Stimulated activated CD4-positive, alpha-beta T cell treated with anti-CD3 and anti-CD28 coated beads, Interleukin-4, amount 100 ng/mL, for 1 hour (primary cell): ENCODE results near the gene CYP3A4.
"Not testable (repeated sequence)": the region's sequence is repeated elsewhere in the genome, so short reads cannot be mapped to it uniquely, and the experiment has no call there.

Experiments
- DNase-seq: peaks from one replicate; pipeline ENCODE4 v3.0.0-alpha.2; 2020

Gene CYP3A4

DNA sequence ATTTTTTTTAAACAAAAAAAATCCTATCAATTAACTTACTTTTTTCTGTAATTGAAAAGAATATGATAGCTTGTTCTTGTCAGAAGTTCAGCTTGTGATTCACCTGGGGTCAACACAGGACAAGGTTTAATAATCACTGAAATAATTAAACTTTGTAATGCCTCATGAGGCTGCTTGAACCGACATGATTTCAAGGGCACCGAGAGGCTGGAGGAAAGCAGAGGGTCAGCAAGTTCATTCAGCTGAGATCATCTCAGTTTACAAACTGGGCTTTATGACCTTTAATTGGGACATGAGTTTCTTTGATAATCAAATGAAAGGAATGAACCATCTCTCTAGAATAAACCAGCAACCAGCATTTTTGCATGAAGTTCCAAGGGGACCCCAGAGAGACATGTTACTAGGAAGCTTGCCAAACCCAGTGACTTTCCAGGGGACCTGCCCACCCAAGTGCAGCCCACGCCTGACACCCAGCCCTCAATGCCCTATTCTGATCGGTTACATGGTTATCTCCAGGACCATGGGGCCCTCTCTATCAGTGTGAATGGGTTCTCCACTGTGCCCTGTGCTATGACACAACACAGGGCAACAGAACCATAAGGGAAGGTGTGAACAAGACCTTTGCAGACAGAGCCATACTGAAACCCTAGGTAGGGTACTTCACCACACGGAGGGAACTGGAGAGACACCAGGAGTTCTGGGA, 7.8 kb upstream of the CYP3A4 start:
- DNase-seq: no peak

DNA sequence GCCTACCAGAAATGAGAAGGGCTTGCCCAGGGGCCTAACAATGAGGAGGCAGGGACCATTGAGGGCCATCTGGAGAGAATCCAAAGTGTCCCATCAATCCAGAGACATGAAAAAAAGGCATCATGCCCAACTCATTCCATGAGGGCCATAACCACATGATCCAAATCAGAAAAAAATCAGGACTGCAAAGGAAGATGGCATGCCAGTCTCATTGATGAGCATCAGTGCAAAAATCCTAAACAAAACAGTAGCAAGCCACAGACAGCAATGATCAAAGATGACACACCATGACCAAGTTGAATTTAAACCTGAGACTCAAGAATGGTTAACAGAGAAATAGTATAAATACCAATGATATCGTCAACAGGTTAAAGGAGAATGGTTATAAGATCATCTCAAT, 7.0 kb upstream of the CYP3A4 start:
- DNase-seq: no peak

DNA sequence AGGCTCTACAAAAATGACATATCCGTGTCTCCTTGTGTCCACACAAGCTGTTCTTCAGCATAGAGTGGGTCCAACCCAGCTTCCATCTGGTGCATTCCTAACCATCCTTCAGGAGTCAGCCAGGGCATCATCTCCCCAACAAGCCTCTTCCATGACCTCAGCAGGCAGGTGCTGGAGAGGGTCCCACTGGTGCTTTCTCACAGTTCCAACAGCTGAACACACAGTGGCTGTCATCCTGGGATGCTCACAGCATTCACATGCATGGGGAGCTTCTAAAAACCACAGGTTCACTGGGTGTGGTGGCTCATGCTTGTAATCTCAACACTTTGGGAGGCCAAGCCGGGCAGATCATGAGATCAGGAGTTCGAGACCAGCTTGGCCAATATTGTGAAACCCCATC, 6.4 kb upstream of the CYP3A4 start:
- DNase-seq: no peak

DNA sequence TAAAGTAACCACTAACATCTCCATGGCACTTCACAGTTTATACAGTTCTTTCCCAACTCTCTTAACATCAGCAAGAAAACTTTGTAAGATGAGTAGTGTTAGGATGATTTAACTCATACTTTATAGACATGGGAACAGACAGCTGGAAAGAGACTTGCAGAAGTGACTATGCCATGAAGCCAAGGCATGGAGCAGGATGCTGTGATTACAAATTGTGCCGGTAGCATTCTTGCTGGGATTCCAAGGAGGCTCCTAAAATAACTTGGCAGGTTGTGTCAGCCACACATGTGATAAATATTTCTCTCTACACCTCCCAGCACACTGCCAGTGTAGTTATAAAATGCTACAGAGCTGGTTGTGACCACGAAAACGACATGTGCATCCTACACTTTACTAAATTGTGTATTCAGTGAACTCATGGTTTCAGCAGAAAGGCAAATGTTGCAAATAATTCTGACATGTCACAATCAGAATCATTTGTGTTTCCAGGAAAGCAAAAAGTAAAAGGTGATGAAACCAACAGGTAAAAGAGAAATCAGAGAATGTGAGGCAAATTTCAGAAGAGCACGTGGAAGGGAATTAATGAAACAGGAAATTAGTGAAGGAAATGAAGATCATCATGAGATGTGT, 5.6 kb upstream of the CYP3A4 start:
- no peak for DNase-seq

DNA sequence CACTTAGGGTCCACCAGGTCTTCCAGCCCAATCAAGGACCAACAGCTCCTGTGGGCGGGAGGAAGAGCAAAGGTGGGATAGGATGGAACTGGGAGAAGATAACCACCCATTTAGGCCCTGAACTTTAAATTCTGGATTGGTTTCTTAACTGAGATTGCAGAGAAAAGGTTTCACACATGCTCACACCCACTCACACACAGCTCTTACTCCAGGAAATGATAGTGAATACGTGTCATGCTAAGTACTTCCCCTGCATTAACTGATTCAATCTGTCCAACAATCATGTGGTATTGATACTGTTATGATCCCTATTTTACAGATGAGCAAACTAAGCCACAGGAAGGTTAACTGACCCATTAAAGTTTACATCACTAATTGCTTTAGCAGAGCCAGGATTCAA, 4.6 kb upstream of the CYP3A4 start:
- no peak for DNase-seq

DNA sequence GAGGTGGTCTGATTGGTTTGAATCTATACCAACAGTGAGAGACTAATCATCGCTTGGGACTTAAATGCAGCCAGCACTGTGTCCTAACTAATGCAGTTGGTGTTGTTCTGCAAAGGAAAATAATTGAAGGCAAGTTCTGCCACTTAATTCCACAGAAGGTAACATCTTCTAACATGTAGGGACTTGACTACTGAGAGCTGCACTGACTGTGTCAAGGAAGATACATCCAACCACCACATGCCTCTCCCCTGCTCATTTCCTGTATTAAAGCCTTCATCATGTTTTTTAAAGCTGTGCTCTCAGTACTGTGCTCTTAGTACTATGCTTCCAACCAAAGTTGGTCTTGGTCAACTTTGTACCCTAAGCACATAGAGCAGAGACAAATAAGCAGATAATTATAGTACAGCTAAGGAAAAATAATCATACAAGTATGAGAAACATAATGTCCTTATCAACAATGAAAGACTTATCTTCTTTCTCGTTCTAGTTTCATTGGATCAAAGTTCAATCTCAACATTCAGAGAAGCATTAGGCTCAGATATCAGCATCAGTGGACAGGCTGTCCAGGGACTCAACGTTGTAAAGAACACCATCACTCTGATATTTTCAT, 2.8 kb upstream of the CYP3A4 start:
- DNase-seq: no peak

DNA sequence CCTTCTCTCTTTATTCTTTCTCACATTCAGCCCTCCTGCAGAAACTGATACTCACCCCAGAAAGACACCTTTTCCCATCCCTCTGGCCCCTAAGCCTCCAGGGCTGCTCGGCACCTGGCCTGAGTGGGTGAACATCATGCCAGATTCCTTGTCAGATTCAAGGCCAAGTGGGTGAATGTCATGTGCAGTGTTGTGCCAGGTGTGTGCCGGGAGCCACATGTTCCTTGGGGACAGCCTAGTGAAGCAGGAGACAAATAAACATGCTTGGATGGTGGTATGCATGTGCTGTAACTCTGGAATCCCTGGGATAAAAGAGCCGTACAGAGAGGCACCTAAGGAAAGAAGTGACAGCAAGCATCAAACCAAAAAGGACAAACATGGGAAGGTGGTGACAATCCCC, 1.7 kb upstream of the CYP3A4 start:
- not testable (repeated sequence) for DNase-seq

DNA sequence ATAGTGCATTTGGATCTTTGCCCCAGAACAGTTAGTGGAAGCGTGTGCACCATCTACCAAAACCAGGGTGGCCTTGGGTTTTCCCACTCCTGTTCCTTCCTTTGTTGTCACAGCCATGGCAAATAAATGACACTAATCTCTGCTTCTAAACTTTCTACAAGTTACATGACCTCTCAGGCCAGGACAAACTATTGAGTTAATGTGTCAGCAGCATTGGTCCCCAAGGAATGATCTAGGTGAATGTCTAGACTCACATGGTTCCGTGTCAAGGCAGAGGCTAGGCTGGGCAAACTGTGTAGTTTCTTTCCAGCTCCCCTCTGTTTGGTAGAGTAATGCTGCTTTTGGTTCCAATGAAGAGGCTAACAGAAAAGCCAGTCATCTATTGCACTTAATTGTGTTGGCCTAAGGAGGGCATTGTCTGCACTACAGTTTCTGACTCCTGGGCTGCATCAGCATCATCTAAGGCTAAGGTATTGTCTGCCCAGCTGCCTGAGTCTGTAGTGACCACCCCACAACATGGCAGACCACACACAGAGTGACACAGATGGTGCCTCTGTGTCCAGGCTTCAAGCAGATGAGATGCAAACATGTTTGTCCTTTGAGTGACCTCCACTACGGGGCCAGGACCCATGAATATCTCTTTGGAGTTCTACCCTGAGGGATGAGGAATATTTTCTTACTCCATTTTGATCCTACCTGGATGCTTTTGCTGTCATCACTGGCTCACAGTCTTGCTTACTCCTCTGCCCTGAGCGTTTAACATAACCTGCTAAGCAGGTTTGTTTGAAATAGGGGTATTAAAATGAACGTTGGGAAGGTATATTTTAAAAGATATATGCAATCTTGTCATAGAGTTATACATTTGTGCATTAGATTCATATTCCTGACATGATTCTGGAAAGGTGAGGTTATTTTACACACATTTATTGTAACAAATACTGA, 1.7 kb downstream of the CYP3A4 start:
- DNase-seq: no peak

DNA sequence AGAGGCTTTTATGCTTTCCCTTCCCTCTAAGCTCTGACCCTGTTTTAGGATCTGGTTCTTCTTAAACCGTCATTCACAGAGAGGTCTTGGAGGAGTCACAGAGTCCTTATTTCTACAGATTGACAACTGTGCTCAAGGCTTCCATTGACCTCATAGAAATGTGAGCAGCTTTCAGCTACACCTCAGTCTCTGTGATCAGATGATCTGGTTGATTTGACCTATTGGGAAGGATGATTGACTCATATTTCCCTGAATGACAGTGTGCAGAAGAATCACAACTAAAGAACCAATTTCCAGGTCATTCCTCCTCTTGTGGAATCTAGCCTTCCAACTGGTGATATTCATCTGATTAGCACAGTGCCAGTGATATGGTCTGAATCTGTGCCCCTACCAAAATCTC, 3.4 kb downstream of the CYP3A4 start:
- no peak for DNase-seq

DNA sequence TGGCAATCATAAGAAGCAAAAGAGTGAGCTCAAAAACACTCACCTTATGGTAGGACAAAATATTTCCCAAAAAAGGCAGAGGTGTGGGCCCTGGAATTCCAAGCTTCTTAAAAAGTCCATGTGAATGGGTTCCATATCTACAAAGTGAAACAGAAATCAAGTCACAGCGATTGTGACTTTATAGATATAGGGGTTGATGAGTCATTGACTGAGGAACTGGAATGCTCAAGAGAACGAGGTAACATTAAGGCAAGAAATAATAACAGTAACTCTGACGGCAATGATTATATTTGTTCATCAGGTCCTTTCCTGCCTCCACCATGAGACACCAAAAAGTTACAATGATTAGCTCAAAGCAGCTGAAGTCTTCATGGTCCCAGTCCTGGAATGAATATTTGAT, 4.0 kb downstream of the CYP3A4 start:
- no peak for DNase-seq

DNA sequence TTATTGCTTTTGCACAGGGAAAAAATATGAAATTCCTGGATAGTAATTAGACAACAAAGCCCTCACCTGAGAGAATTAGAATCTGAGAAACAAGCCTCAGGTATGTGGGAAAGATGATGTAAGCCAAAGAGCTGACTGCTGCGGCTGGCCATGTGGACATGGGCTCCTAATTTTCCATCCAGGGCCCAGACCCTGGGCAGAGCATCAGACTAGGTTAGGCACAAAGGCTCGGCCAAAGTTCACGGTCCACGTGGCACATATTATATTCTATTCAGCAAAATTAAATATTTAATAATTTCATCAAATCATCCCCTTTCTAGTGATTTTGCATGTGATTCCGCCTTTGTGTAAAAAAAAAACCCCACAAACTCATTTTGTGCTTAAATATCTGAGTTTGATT, 5.1 kb downstream of the CYP3A4 start:
- no peak for DNase-seq

DNA sequence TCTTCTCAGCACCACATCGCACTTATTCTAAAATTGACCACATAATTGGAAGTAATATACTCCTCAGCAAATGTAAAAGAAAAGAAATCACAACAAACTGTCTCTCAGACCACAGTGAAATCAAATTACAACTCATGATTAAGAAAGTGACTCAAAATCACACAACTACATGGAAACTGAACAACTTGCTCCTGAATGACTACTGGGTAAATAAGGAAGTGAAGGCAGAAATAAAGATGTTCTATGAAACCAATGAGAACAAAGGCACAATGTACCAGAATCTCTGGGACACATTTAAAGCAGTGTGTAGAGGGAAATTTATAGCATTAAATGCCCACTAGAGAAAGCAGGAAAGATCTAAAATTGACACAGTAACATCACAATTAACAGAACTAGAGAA, 10.6 kb downstream of the CYP3A4 start:
- DNase-seq: not testable (repeated sequence)

DNA sequence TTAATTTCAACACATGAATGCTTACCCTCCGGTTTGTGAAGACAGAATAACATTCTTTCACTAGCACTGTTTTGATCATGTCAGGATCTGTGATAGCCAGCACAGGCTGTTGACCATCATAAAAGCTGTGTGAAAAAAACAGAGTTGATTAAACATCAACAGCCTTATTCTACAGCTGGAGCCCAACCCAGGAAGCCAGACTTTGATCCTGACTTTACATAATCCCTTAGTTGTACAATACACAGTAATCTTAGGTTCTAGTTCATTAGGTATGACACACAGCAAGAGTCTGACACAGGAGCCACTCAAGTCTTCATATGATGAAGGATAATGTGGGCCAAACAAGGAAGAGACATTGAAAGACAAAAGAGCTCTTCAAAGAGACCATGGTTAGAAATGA, 11.4 kb downstream of the CYP3A4 start:
- no peak for DNase-seq

DNA sequence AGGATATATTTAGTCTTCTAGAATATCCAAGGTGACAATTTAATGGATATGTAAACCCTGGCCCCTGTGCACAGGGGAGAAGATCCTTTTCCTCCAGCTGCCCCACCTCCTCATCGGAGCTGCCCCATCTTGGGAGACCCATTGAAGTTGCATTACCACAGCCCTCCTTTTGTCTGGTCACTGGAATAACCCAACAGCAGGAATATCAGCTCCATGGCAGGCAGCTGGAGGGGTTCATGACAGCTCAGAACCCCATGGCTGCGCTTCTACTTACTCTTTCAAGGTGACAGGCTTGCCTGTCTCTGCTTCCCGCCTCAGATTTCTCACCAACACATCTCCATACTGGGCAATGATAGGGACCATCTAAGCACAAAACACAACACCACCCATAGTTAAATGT, 14.5 kb downstream of the CYP3A4 start:
- not testable (repeated sequence) for DNase-seq

DNA sequence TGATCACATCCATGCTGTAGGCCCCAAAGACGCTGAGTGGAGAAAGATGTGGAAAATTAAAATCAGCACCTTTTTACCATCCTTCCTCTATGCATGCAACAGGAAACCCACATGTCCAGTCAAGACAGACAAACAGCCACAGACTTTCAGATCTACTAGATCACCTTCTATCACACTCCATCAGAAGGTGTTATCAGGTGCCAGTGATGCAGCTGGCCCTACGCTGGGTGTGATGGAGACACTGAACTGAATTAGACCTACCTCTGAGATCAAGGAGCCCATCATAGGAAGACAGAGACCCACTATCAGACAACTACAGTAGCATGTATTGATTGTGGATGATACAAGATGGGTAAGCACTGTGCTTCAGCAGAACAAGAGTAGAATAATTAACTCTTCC, 15.5 kb downstream of the CYP3A4 start:
- no peak for DNase-seq

DNA sequence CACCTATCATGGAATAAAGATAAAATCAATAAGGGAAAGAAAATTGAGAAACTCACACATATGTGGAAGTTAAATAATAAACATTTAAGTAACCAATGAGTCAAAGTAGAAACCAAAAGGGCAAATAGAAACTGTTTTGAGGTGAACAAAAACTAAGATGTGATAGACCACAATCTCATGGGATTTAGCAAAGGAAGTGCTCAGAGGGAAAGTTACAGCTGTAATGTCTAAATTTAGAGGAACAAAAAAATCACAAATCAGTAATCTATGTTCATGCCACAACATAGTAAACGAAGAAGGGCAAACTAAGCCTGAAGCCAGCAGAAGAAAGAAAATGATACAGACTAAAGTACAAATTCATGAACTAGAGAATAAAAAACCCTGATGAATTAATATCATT, 16.3 kb downstream of the CYP3A4 start:
- DNase-seq: no peak

DNA sequence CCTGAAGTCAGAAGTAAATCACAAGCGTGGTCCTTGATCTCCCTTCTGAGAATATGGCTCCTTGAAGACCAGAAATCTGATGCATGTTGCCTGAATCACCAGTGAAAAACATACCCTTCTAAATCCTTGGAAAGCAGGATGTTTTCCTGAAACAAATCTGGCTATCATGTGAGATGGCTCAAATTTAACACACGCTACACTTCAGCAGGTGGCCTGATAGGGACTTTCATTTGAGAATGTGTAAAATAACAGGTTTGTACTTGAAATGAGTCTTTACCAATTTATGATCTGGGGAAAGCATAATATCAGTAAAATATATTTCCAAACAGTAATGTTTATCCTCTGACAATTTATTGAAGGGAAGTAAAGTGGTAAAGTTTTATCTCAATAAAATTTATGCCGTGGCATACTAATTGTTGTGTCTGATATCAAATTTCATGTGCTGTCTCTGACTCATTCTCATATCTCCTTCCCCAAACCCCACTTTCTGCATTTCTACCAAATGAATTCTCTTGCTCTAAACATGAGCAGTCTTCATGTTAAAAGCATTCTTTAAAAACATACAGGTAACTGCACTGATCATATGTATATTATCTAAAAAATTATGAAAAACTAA, 17.4 kb downstream of the CYP3A4 start:
- DNase-seq: no peak

DNA sequence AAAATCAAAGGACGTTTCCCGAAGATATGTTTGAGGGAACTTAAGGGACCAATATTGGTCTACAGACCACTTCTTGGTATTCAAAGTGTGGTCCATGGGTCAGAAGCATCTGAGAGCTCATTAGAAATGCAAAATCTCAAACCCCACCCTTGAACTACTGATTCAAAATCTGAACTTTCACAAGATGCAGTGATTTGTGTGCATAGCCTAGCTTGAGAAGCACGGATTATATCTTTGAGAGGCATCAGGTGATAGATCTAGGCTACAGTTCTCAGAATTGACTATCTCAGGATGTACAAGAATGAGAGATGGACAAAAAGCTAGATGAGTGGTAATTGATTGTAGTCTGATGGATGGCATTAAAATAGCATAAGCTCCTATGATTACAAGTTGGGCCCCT, 19.5 kb downstream of the CYP3A4 start:
- DNase-seq: no peak

DNA sequence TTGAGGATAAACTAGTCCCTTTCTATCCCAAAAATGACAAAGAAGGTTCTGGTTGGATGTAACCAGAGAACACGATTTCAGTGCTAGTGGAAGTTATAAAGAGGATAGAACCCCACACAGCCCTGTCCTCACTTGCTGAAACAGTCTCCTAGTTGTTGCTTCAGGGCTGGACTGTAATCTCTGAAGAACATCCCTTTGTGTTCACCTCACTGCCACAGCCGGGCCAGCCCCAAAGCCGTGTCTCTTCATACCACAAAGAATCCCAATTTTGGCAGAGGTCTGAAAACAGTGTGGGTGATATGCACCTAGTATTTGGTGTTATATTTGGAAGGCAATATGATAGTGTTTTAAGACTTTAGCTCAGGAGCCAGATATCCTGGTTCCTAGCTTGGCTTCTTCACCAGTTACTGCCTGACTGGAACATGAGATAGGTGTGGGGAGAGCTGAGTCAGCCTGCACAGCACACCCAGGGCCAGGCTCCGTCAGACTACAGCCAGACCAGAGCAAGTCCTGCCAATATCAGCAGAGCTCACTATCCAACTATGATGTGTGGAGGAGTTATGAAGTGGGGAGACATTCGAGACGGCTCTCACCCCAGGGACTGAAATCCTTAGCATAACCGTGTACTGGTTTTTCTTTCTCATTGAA, 21.2 kb downstream of the CYP3A4 start:
- DNase-seq: no peak

DNA sequence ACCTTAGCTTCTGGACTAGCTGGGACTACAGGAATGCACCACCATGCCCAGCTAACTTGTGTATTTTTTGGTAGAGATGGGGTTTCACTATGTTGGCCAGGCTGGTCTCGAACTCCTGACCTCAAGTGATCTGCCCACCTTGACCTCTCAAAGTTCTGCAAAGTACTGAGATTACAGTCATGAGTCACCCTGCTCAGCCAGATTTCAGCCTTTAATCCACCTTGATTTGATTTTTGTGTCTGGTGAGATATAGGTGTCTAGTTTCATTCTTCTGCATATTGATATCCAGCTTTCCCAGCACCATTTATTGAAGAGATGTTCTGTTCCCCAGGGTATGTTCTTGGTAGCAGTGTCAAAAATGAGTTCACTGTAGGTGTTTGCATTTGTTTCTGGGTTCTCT, 28.9 kb downstream of the CYP3A4 start:
- no peak for DNase-seq

DNA sequence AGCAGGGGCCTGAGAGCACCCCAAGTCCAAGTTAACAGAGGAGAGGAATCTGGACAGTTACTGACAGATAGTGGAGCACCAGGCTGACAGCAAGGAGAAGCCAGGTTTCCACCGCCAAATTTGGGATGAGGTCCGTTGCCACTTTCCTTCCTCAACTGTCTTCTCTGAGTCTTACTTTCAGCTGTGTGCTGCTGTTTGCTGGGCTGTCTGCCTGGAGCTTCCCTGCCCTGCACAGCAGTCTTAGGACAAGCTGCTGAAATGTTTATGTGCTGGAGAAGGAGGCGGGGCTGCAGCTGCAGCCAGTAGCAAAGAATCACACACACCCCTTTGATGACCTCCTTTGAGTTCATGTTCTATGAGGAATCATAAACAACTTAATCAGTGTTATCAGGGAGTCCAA, 31.6 kb downstream of the CYP3A4 start:
- DNase-seq: no peak

DNA sequence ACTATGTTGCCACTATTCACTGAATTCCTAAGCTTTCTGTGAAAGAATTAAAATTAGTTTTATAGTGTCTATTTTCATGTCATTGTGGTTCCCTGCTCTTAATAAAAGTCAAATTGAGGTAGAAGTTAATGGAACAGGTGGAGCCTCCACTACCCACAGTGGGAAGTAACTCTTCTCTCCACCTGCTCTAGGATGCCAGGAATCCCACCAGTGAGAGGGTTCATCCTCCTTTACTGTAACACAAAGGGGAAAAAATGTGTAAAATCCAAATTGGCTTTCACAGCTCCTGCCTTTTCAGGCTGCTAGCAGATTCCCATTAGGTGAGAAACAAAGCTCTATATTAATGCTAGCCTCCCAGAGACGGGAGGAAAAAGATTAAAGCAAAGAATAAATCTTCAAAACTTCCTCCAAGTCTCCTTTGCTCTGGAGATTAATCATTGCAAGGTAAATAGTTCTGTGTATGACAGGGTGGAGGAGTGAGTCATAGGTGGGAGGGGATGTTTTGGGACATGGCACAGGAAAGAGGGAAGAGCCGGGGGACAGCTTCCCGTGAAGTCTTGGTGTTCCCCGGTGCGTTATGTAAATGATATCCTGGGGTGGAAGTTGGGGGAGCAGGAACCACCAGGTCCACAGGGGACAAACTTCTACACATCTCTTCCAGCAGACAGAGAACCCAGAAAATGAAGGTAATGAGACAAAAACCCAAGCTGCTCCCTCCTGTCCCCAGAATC, 32.5 kb downstream of the CYP3A4 start:
- not testable (repeated sequence) for DNase-seq
